ENCODE data around the gene RSBN1L.

DNA sequence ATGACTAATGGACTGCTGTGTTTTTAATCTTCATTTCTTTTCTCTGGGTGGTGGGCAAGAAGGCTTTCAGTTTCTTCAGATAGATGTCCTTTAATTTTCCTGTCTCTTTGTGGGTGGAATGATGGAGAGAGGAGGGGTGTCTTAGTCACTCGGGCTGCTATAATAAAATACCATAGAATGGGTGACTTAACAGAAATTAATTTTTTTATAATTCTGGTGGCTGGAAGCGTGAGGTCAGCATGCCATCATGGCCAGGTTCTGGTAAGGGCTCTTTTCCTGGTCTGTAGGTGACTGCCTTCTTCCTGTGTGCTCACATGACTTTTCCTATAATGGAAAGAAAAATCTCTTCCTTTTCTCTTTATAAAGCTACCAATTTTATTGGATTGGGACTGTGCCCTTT lies 6.3 kb downstream of the RSBN1L start:
- TF ChIP-seq, protein P1, sequence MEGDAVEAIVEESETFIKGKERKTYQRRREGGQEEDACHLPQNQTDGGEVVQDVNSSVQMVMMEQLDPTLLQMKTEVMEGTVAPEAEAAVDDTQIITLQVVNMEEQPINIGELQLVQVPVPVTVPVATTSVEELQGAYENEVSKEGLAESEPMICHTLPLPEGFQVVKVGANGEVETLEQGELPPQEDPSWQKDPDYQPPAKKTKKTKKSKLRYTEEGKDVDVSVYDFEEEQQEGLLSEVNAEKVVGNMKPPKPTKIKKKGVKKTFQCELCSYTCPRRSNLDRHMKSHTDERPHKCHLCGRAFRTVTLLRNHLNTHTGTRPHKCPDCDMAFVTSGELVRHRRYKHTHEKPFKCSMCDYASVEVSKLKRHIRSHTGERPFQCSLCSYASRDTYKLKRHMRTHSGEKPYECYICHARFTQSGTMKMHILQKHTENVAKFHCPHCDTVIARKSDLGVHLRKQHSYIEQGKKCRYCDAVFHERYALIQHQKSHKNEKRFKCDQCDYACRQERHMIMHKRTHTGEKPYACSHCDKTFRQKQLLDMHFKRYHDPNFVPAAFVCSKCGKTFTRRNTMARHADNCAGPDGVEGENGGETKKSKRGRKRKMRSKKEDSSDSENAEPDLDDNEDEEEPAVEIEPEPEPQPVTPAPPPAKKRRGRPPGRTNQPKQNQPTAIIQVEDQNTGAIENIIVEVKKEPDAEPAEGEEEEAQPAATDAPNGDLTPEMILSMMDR (IDR thresholded peaks at IDR 0.05; ENCODE audit: poor library complexity) = no peak
- TF ChIP-seq EZH2phosphoT487 (IDR thresholded peaks at IDR 0.05; ENCODE audit: low read depth, severe bottlenecking, unreplicated experiment) = no peak
- no peak for TF ChIP-seq EZH2 (IDR thresholded peaks at IDR 0.05; ENCODE audit: borderline replicate concordance)
